IPS DF 4.7 (cell line): ENCODE measurements around the gene SLC2A14.
"Not testable (repeated sequence)": the region's sequence is repeated elsewhere in the genome, so short reads cannot be mapped to it uniquely, and the experiment has no call there.

Experiments
- DNase-seq: peaks from one replicate; pipeline ENCODE4 v3.0.0-alpha.2; 2013; ENCODE audit warnings: low spot score; ENCODE audit errors: extremely low read depth

Gene SLC2A14

GRCh38 chr12:7872566-7873319, at the start of gene SLC2A14:
TSS of gene SLC2A14 (minus strand) at chr12:7872915. CDS start at chr12:7869880, 3,035 bp downstream.
- DNase-seq, result no peak

- not testable (repeated sequence) for DNase-seq
Measured at GRCh38 chr12:7921181-7921580, 48.5 kb upstream of the SLC2A14 start.

- DNase-seq, result not testable (repeated sequence)
Measured at GRCh38 chr12:7918268-7918590, 45.5 kb upstream of the SLC2A14 start.

GRCh38 chr12:7917392-7918267, 44.9 kb upstream of the SLC2A14 start:
- no peak for DNase-seq

- DNase-seq, result no peak
Measured at GRCh38 chr12:7916936-7917335, 44.2 kb upstream of the SLC2A14 start.

- no peak for DNase-seq
Measured at GRCh38 chr12:7915661-7916403, 43.1 kb upstream of the SLC2A14 start.

- DNase-seq, result not testable (repeated sequence)
Measured at GRCh38 chr12:7910106-7910505, 37.4 kb upstream of the SLC2A14 start.

GRCh38 chr12:7907009-7907408, 34.3 kb upstream of the SLC2A14 start:
- DNase-seq, result no peak

GRCh38 chr12:7906303-7906702, 33.6 kb upstream of the SLC2A14 start:
- not testable (repeated sequence) for DNase-seq

- DNase-seq, result not testable (repeated sequence)
Measured at GRCh38 chr12:7905600-7906125, 32.9 kb upstream of the SLC2A14 start.

- no peak for DNase-seq
Measured at GRCh38 chr12:7905071-7905470, 32.4 kb upstream of the SLC2A14 start.

GRCh38 chr12:7902416-7902815, 29.7 kb upstream of the SLC2A14 start:
- not testable (repeated sequence) for DNase-seq

GRCh38 chr12:7899755-7900154, 27.0 kb upstream of the SLC2A14 start:
- DNase-seq, result no peak

- not testable (repeated sequence) for DNase-seq
Measured at GRCh38 chr12:7896726-7897125, 24.0 kb upstream of the SLC2A14 start.

- no peak for DNase-seq
Measured at GRCh38 chr12:7892186-7892980, 19.7 kb upstream of the SLC2A14 start.

- DNase-seq, result no peak
Measured at GRCh38 chr12:7884689-7885088, 12.0 kb upstream of the SLC2A14 start.

- DNase-seq, result not testable (repeated sequence)
Measured at GRCh38 chr12:7881736-7882120, 9.0 kb upstream of the SLC2A14 start.

GRCh38 chr12:7880952-7881735, 8.4 kb upstream of the SLC2A14 start:
- DNase-seq, result not testable (repeated sequence)

- DNase-seq, result no peak
Measured at GRCh38 chr12:7879246-7879645, 6.5 kb upstream of the SLC2A14 start.

- DNase-seq, result no peak
Measured at GRCh38 chr12:7877420-7877819, 4.7 kb upstream of the SLC2A14 start.
